Heart left ventricle (tissue), 13 donors: Measurements from ENCODE around the gene HLA-DQB1.

Experiments
- POLR2A ChIP-seq, 2 donors: fragments of 450-650 bp; IDR thresholded peaks; one replicate each; pipeline ENCODE4 v1.6.1; 2017; ENCODE audit warnings: antibody characterized with exemption in 2 of 2, mild to moderate bottlenecking in 2 of 2, moderate library complexity in 2 of 2
- TF ChIP-seq, protein P1 (sequence below), 12 donors: fragments of 200-600 bp; sonication (generic) in 4 of 12; IDR thresholded peaks; one replicate each; pipeline versions ENCODE4 v1.5.0 to v1.8.0; 2018 to 2022; ENCODE audit warnings: antibody characterized with exemption in 12 of 12, mild to moderate bottlenecking in 5 of 12
- donor health status: ischemic (EF 13 %, LVEDD 7.1; RV severe dilation, severe dysfunction).
- donor health status: DM: no; HTN: yes; CAD: no.
- donor health status: DM: no; HTN: no; CAD: no.
- donor health status: ischemic (EF 25% LVEDD 6.9; RV normal size, moderate dysfunction).
- donor health status: ischemic (EF 25% LVEDD 5.7; RV mildly dilated, moderate dysfunction).
- donor health status: ischemic (EF 35%, LVEDD 5.7; RV mildly dilated, moderate dysfunction).
- donor health status: nonischemic (EF 11% LVEDD 7.7; RV severe dilation, severe dysfunction).
- donor health status: DM: yes; HTN: yes; CAD: no.
- donor health status: PGD.
- donor health status: ischemic (EF 29% LVEDD 5.4; RV normal size, mild dysfunction).
- donor health status: nonischemic (EF 23%, LVEDD 6.1; RV moderate dilation, normal function).

- no peak for TF ChIP-seq POLR2A (IDR thresholded peaks at IDR 0.05)
- TF ChIP-seq, protein P1, sequence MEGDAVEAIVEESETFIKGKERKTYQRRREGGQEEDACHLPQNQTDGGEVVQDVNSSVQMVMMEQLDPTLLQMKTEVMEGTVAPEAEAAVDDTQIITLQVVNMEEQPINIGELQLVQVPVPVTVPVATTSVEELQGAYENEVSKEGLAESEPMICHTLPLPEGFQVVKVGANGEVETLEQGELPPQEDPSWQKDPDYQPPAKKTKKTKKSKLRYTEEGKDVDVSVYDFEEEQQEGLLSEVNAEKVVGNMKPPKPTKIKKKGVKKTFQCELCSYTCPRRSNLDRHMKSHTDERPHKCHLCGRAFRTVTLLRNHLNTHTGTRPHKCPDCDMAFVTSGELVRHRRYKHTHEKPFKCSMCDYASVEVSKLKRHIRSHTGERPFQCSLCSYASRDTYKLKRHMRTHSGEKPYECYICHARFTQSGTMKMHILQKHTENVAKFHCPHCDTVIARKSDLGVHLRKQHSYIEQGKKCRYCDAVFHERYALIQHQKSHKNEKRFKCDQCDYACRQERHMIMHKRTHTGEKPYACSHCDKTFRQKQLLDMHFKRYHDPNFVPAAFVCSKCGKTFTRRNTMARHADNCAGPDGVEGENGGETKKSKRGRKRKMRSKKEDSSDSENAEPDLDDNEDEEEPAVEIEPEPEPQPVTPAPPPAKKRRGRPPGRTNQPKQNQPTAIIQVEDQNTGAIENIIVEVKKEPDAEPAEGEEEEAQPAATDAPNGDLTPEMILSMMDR (IDR thresholded peaks at IDR 0.05): no peak
These were observed 4.4 kb downstream of the HLA-DQB1 start for GRCh38 chr6:32662099-32662498.
